Psoas muscle (tissue), 8 donors: ENCODE measurements around the gene PHRF1. TPM values are rescaled to one million over a fixed set of nuclear protein-coding genes. Genes with fewer than 3 reads are reported as not detected.

ENCODE experiments used
- ATAC-seq, 4 donors: fragments of 200-7000 bp; cut with Tn5 transposase; one replicate each; pipeline ENCODE4 v1.9.1; 2020; ENCODE audit warnings: moderate library complexity in 3 of 4, mild to moderate bottlenecking in 2 of 4
- DNase-seq, 2 donors: peaks; one replicate each; pipeline ENCODE4 v3.0.0-alpha.2; 2020
- H3K27ac ChIP-seq: fragments of 200-600 bp; one replicate; pipeline ENCODE4 v1.8.0; 2022
- H3K27me3 ChIP-seq, 3 donors: fragments of 200-600 bp in 1 of 3; one replicate each; pipeline versions ENCODE4 v1.6.1 to v1.8.0; 2013 to 2022; ENCODE audit warnings: low read length in 2 of 3, mild to moderate bottlenecking in 2 of 3, moderate library complexity in 1 of 3; ENCODE audit not compliant: insufficient read depth in 3 of 3
- H3K36me3 ChIP-seq, 2 donors: fragments of 200-600 bp in 1 of 2; one replicate each; pipeline versions ENCODE4 v1.6.1 to v1.8.0; 2013 to 2022; ENCODE audit warnings: low read depth in 1 of 2, mild to moderate bottlenecking in 1 of 2, moderate library complexity in 1 of 2; ENCODE audit not compliant: insufficient read depth in 1 of 2
- H3K4me1 ChIP-seq: fragments of 200-600 bp; one replicate; pipeline ENCODE4 v1.8.0; 2022
- H3K4me3 ChIP-seq: fragments of 200-600 bp; one replicate; pipeline ENCODE4 v1.8.0; 2022; ENCODE audit warnings: mild to moderate bottlenecking
- H3K9me3 ChIP-seq: fragments of 200-600 bp; one replicate; pipeline ENCODE4 v1.8.0; 2022
- WGBS, 3 donors: extraction: QIAGEN DNeasy Blood & Tissue Kit; methylation state at CpG; one replicate each; pipeline versions ENCODE4 v1.1.6 to v1.1.7; 2013; 5-methylcytosine and 5-hydroxymethylcytosine counted together
- intact Hi-C, 2 donors: fragments of 100-400 bp; cut with DNase I; formaldehyde crosslinking; loops; one replicate each; pipeline versions ENCODE4 v1.11.0 to v1.14.2; 2022
- polyA plus RNA-seq, 3 donors: library from polyadenylated mRNA; stranded (reverse); fragments of 200-250 nt; gene quantifications; one replicate each; pipeline ENCODE4 v1.2.3, GENCODE V29; 2013
- total RNA-seq, 4 donors: library from RNA; stranded (reverse); fragmentation: NEBNext Ultra II Directional in 2 of 4; extraction: Animal tissue kit (Norgen Biotek cat#: 25700) in 2 of 4; gene quantifications; one replicate each; pipeline versions ENCODE4 v1.2.1 to v1.2.4, GENCODE V29; 2021 to 2023
- TF ChIP-seq, protein P1 (sequence below): fragments of 200-600 bp; IDR thresholded peaks from one replicate; pipeline ENCODE4 v1.8.0; 2022; ENCODE audit warnings: antibody characterized with exemption
- donor health status: healthy with polysubstance abuse.
- donor health status: DM: no; HTN: no; CAD: no; lungs with moderate emphysema.
- donor health status: Bipolar disorder and iron deficiency.
- donor health status: healthy.
- donor health status: DM: yes; HTN: yes; CAD: no.
- donor health status: DM: no; HTN: no; CAD: no.
- donor health status: DM: no; HTN: no; CAD: no.
- donor health status: DM: yes; HTN: yes; CAD: no.

Gene PHRF1
- total and polyA plus RNA-seq, 7 donors: 11.7 to 31.2 (median 19.8) TPM

DNA sequence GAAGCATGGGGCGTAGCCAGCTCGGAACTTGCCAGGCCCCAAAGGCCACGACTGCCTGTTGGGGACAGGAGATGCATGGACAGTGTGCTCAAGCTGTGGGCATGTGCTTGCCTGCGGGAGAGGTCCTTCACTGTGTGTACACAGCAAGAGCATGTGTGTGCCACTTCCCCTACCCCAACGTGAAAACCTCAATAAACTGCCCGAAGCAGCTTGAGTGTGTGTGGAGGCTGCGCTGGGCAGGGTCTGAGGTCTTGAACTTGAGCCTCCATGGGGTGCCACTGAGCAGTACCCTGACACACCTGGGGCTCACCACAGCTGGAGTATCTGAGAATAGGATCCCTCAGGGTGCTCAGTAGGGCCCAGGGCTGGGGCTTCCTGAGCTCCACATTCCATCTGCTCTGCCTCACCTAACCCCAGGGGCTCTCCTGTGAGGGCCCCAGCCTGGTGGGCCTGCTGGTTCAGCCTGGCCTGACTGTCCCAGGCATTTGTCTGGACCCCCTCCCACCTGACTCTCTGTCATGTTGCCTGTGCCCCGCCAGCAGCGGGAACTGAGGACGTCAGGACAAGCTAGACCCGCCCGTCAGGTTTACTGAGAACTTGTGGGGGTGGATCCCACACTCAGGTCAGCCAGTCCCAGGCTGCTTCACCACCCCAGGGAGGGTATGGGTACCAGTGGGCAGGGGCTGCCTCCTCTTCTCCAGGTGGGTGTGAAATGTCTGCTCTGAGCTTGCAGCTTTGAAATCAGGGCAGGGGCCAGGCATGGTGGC lies 12.3 kb upstream of the PHRF1 start:
- ATAC-seq (no peak), DNase-seq (peak in 1 of 2 donors; percentile 48)
- intact Hi-C loops: no loop called here
- Histone ChIP-seq H3K27ac (no peak overlapping the region), H3K4me3 (no peak overlapping the region), H3K9me3 (no peaks in the 10 kb centered on the region), H3K27me3 (no peaks in the 10 kb centered on the region), H3K4me1 (peaks cover 11% of the 10 kb centered on the region), H3K36me3 (no peaks in the 10 kb centered on the region)
- TF ChIP-seq, protein P1, sequence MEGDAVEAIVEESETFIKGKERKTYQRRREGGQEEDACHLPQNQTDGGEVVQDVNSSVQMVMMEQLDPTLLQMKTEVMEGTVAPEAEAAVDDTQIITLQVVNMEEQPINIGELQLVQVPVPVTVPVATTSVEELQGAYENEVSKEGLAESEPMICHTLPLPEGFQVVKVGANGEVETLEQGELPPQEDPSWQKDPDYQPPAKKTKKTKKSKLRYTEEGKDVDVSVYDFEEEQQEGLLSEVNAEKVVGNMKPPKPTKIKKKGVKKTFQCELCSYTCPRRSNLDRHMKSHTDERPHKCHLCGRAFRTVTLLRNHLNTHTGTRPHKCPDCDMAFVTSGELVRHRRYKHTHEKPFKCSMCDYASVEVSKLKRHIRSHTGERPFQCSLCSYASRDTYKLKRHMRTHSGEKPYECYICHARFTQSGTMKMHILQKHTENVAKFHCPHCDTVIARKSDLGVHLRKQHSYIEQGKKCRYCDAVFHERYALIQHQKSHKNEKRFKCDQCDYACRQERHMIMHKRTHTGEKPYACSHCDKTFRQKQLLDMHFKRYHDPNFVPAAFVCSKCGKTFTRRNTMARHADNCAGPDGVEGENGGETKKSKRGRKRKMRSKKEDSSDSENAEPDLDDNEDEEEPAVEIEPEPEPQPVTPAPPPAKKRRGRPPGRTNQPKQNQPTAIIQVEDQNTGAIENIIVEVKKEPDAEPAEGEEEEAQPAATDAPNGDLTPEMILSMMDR: no peak
- WGBS, 3 donors: 81 to 85% (median 85%) methylated on average over 12 of the region's 12 CpGs

- intact Hi-C loops: loop anchor here in 1 of 2 donors (1.0 kb wide), 1 partner anchor 14 kb away; no protein-coding TSS in a partner anchor
- TF ChIP-seq, protein P1: no peak
- no peak for DNase-seq
These were observed 10.3 kb upstream of the PHRF1 start for GRCh38 chr11:565921-566509.

DNA sequence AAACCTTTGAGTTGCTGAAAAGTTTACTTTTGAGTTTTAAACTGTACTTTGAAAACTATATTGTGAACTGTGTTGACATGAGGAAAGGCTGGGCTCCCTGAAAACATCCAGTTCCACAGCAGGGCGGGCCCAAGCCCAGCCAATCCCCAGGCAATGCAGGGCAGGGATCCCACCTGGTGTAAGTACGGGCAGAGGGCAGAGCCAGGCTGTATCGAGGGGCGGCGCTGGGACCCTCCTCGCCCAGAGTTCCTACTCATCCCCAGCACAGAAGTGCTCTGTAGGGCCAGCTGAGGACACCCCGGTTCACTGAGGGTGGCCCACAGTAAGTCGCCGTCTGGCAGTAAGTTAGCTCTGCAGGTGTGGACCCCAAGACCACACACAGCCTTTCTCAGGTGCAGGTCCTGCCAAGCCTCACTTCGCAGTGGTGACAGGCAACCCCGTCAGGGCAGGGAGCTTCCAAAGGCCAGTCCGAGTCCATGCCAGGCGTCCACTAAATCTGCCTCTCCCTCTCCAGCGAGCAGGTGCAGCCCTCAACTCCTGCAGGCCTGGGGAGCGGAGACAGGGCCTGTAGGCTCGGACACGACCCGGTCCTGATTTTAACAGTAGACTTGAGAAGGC lies 9.2 kb upstream of the PHRF1 start:
- intact Hi-C loops: no loop called here
- TF ChIP-seq, protein P1: no peak
- DNase-seq: peak in 1 of 2 donors; percentile 49

More at GRCh38 chr11:565921-566509, 10.3 kb upstream of the PHRF1 start:
- WGBS, 3 donors: 82 to 86% (median 85%) methylated on average over 12 of the region's 12 CpGs
- Histone ChIP-seq H3K9me3 (no peaks in the 10 kb centered on the region), H3K27ac (no peak overlapping the region), H3K4me3 (no peak overlapping the region), H3K4me1 (peaks cover 12% of the 10 kb centered on the region), H3K27me3 (no peaks in the 10 kb centered on the region), H3K36me3 (no peaks in the 10 kb centered on the region)
- no peak for ATAC-seq

DNA sequence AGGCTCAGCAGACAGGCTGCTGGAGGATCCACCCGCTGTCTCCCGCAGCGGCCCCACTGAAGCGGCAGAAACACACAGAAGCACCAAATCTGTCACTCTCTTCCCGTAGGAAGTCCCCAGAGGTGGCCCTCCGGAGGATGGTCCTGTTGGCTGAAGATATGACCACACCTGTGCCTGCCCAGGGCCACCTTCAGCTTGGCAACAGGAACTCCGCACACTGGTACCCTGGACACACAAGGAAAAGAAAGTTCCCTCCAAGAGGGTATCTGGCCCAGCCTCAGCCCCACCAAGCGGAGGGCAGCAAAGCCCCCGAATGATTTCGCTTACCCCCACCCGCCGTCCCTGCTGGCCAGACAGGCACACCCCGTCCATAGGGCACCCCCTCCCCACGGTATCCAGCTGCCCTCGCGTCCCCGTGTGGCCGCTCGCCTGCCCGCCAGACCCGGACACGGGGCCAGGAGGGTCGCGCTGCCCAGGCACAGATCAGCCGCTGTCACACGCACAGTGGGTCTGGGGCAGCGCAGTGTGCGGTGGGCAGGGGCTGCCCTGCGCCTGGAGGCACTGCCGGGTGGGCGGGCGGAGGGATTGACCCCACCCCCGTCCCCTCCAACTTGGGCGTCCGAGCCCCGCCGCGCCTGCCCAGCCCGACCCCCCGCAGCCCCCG lies 8.5 kb upstream of the PHRF1 start:
- WGBS, 3 donors: 23 to 33% (median 24%) methylated on average over 31 to 41 of the region's 41 CpGs
- no peaks in the 10 kb centered on the region for H3K36me3 ChIP-seq
- TF ChIP-seq, protein P1: no peak
- H3K27ac ChIP-seq: peak overlapping the region; percentile 88
- peaks cover 7% of the 10 kb centered on the region for H3K4me1 ChIP-seq
- intact Hi-C loops: no loop called here
- ATAC-seq (peak in 3 of 4 donors; percentile 6 to 12 (median 9)), DNase-seq (no peak)
- H3K4me3 ChIP-seq: peak overlapping the region; percentile 75
- no peaks in the 10 kb centered on the region for H3K27me3 ChIP-seq
- H3K9me3 ChIP-seq: no peaks in the 10 kb centered on the region

More for the DNA sequence above, 9.2 kb upstream of the PHRF1 start:
- Histone ChIP-seq H3K27me3 (no peaks in the 10 kb centered on the region), H3K9me3 (no peaks in the 10 kb centered on the region), H3K27ac (peak overlapping the region; percentile 88), H3K36me3 (no peaks in the 10 kb centered on the region), H3K4me3 (peak overlapping the region; percentile 75), H3K4me1 (peaks cover 7% of the 10 kb centered on the region)
- WGBS, 3 donors: 76 to 88% (median 85%) methylated on average over 18 of the region's 18 CpGs
- ATAC-seq: no peak
